ENCODE results near the gene TCHP. TPM values are rescaled to one million over a fixed set of nuclear protein-coding genes. Genes with fewer than 3 reads are reported as not detected.
"Not testable (repeated sequence)": the region's sequence is repeated elsewhere in the genome, so short reads cannot be mapped to it uniquely, and the experiment has no call there.

Gene TCHP
- total RNA-seq, 6 experiments from 2014 or later = 4.9 to 8.8 (median 6.8) TPM

DNA sequence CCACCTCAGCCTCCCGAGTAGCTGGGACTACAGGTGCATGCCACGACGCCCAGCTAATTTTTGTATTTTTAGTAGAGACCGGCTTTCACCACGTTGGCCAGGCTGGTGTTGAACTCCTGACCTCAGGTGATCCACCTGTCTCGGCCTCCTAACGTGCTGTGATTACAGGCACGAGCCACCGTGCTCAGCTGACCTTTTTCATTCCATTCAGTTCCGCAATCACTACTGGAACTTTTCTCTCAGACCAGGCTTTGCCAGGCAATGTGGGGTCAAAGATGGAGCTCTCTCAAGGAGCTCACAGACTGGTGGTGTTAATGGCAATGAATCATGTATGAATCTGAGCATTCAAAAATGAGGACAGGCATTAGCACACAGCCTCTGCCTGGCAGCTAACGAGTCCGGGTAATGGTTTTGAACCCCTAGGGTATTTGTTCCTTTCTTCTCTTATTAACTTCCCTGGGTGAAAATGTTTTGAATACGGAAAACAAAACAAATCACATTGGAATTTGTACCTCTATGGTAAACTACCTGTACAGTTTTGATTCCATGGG is 9.4 kb upstream of the TCHP start:
- Histone ChIP-seq H3K27ac (no peak overlapping the region), H3K27me3 (no peaks in the 10 kb centered on the region), H3K9me3 (no peaks in the 10 kb centered on the region), H3K4me1 (no peaks in the 10 kb centered on the region), H3K36me3 (no peaks in the 10 kb centered on the region), H3K4me3 (no peak overlapping the region)
- WGBS (ENCODE audit: insufficient coverage, low coverage, low lambda C conversion rate, missing lambda C conversion rate) = 72% methylated on average over 12 of the region's 13 CpGs
- DNase-seq = no peak
- TF ChIP-seq, protein P1, sequence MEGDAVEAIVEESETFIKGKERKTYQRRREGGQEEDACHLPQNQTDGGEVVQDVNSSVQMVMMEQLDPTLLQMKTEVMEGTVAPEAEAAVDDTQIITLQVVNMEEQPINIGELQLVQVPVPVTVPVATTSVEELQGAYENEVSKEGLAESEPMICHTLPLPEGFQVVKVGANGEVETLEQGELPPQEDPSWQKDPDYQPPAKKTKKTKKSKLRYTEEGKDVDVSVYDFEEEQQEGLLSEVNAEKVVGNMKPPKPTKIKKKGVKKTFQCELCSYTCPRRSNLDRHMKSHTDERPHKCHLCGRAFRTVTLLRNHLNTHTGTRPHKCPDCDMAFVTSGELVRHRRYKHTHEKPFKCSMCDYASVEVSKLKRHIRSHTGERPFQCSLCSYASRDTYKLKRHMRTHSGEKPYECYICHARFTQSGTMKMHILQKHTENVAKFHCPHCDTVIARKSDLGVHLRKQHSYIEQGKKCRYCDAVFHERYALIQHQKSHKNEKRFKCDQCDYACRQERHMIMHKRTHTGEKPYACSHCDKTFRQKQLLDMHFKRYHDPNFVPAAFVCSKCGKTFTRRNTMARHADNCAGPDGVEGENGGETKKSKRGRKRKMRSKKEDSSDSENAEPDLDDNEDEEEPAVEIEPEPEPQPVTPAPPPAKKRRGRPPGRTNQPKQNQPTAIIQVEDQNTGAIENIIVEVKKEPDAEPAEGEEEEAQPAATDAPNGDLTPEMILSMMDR (IDR thresholded peaks at IDR 0.05) = no peak
- TF ChIP-seq POLR2A (IDR thresholded peaks at IDR 0.05) = no peak
- ATAC-seq = peak in 2 of 4 donors; percentile 26 to 28
- intact Hi-C loops (cut with DNase I) = no loop called here

DNA sequence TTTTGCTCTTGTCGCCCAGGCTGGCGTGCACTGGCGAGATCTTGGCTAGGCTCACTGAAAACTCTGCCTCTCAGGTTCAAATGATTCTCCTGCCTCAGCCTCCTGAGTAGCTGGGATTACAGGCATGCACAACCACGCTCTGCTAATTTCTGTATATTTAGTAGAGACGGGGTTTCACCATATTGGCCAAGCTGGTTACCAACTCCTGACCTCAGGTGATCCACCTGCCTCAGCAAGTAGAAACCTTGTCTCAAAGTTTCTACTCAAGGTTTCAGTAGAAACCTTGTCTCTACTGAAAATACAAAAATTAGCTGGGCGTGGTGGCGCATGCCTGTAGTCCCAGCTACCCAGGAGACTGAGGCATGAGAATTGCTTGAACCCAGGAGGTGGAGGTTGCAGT is 8.3 kb upstream of the TCHP start:
- ATAC-seq; H3K4me3 ChIP-seq; H3K9me3 ChIP-seq; H3K4me1 ChIP-seq; H3K27me3 ChIP-seq; DNase-seq; H3K27ac ChIP-seq; intact Hi-C loops (cut with DNase I); H3K36me3 ChIP-seq: not testable (repeated sequence)
- WGBS (ENCODE audit: insufficient coverage, low coverage, low lambda C conversion rate, missing lambda C conversion rate) = 91% methylated on average over 4 of the region's 7 CpGs

DNA sequence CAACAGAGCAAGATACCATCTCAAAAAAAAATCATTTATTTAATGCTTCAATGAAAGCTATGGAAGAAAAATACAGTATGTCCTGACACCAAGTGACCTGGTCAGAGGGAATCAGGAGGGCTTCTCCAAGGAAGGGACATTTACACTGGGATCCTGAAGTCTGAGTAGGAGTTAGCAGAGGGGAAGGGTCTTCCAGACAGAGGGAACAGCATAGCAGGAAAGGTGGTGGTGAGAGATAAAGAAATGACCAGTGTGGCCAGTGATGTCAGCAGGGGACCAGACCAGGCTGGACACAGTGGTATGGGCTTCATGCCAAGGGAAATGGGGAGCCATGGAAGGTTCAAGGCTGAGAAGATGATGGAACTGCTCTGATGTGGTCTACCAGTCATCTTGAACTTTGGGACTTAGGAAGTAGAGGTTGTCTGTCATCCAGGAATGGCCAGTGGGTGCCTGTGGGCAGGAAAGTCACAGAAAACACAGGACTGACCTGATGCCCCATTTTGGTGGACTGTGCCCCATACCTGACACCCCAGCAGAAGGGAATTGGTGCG is 7.8 kb upstream of the TCHP start:
- no peak for TF ChIP-seq POLR2A (IDR thresholded peaks at IDR 0.05)
- TF ChIP-seq, protein P1 (IDR thresholded peaks at IDR 0.05) = no peak
- DNase-seq (no peak), ATAC-seq (no peak)
- H3K4me1 ChIP-seq = no peaks in the 10 kb centered on the region
- no peaks in the 10 kb centered on the region for H3K27me3 ChIP-seq
- H3K9me3 ChIP-seq = no peaks in the 10 kb centered on the region
- intact Hi-C loops (cut with DNase I) = no loop called here
- no peaks in the 10 kb centered on the region for H3K36me3 ChIP-seq
- no peak overlapping the region for H3K27ac ChIP-seq
- no peak overlapping the region for H3K4me3 ChIP-seq
- WGBS (ENCODE audit: insufficient coverage, low coverage, low lambda C conversion rate, missing lambda C conversion rate) = no CpG with 5 or more reads among the region's 1 CpG

DNA sequence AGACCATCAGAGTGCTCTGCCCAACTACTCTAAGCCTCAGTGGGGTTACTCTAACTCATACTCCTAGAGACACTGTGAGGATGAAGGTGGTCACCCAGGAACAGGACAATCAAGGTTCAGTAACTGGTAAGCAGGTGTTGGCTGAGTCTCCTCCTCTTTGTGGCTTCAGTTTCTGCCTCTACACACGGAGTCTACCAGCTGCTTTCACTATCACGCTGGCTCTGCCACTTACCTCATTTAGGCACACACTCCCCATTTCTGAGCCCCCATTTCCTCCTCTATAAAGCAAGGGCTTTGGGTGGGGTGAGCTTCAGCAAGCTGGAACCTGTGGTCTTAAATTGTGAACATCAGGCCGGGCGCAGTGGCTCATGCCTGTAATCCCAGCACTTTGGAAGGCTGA is 7.3 kb upstream of the TCHP start:
- WGBS (ENCODE audit: insufficient coverage, low coverage, low lambda C conversion rate, missing lambda C conversion rate) = 54% methylated on average over 4 of the region's 4 CpGs
- Histone ChIP-seq H3K4me1 (no peaks in the 10 kb centered on the region), H3K9me3 (no peaks in the 10 kb centered on the region), H3K27ac (no peak overlapping the region), H3K36me3 (no peaks in the 10 kb centered on the region), H3K4me3 (no peak overlapping the region), H3K27me3 (no peaks in the 10 kb centered on the region)
- intact Hi-C loops (cut with DNase I) = no loop called here
- ATAC-seq (no peak), DNase-seq (no peak)
- TF ChIP-seq POLR2A (IDR thresholded peaks at IDR 0.05) = no peak
- TF ChIP-seq, protein P1 (IDR thresholded peaks at IDR 0.05) = no peak

GRCh38 chr12:109893261-109893995 is 6.6 kb upstream of the TCHP start:
- Histone ChIP-seq H3K27ac (no peak overlapping the region), H3K4me3 (no peak overlapping the region), H3K9me3 (no peaks in the 10 kb centered on the region), H3K4me1 (no peaks in the 10 kb centered on the region), H3K27me3 (no peaks in the 10 kb centered on the region), H3K36me3 (no peaks in the 10 kb centered on the region)
- DNase-seq = no peak
- 89% methylated on average over 6 of the region's 7 CpGs for WGBS (ENCODE audit: insufficient coverage, low coverage, low lambda C conversion rate, missing lambda C conversion rate)
- ATAC-seq = no peak
- intact Hi-C loops (cut with DNase I) = no loop called here
- TF ChIP-seq, protein P1 (IDR thresholded peaks at IDR 0.05) = no peak
- TF ChIP-seq POLR2A (IDR thresholded peaks at IDR 0.05) = no peak
